Activated naive CD4-positive, alpha-beta T cell treated with anti-CD3 and anti-CD28 coated beads for 36 hours (primary cell): Measurements from ENCODE around the gene SEC31A. TPM values are rescaled to one million over a fixed set of nuclear protein-coding genes. Genes with fewer than 3 reads are reported as not detected.
"Not testable (repeated sequence)": the region's sequence is repeated elsewhere in the genome, so short reads cannot be mapped to it uniquely, and the experiment has no call there.

Experiments
- CTCF ChIA-PET: fragments of 350-600 bp; sonication (Branson Sonifier 250); formaldehyde crosslinking; loops from one replicate; lab custom pipeline; 2021; ENCODE audit warnings: antibody characterized with exemption; lab: Charles Lee
- DNase-seq: peaks from one replicate; pipeline ENCODE4 v3.0.0-alpha.2; 2020
- H3K27ac Mint-ChIP-seq: one replicate; pipeline ENCODE4 v1.8.0; 2021; ENCODE audit warnings: mild to moderate bottlenecking, mixed read lengths
- H3K27me3 Mint-ChIP-seq: one replicate; pipeline ENCODE4 v1.8.0; 2021; ENCODE audit warnings: low read depth, mixed read lengths
- H3K36me3 Mint-ChIP-seq: one replicate; pipeline ENCODE4 v1.8.0; 2021; ENCODE audit warnings: low read depth, mixed read lengths
- H3K4me1 Mint-ChIP-seq: one replicate; pipeline ENCODE4 v1.8.0; 2021; ENCODE audit warnings: low read depth, mixed read lengths
- H3K4me3 Mint-ChIP-seq: one replicate; pipeline ENCODE4 v1.8.0; 2021; ENCODE audit warnings: mild to moderate bottlenecking, moderate library complexity, mixed read lengths
- H3K9me3 Mint-ChIP-seq: one replicate; pipeline ENCODE4 v1.8.0; 2021; ENCODE audit warnings: mixed read lengths
- intact Hi-C: fragments of 100-400 bp; cut with micrococcal nuclease; formaldehyde crosslinking; loops from one replicate; pipeline ENCODE4 v1.15.1; 2023
- total RNA-seq, 2 experiments: library from RNA; stranded (reverse); gene quantifications; one replicate each; pipeline ENCODE4 v1.2.3, GENCODE V29; 2021

The SEC31A gene
- total RNA-seq, 2 experiments from 2014 or later, result 85.1 to 85.7 TPM

- CTCF ChIA-PET, result no interaction called here
- Mint-ChIP-seq H3K36me3 (peaks cover 26% of the 10 kb centered on the region), H3K27me3 (no peaks in the 10 kb centered on the region), H3K4me3 (peak overlapping the region; percentile 81), H3K27ac (peak overlapping the region; percentile 89), H3K9me3 (no peaks in the 10 kb centered on the region), H3K4me1 (peaks cover 48% of the 10 kb centered on the region)
- no peak for DNase-seq
- intact Hi-C loops, result loop anchor here (1.0 to 2.0 kb wide), 8 partner anchors 8 to 461 kb away; partner anchors contain the start of genes COPS4, ENOPH1, HNRNPDL and THAP9
Observed at GRCh38 chr4:82891707-82892466, 934 bp upstream of the SEC31A start.

GRCh38 chr4:82890528-82890900, 439 bp downstream of the SEC31A start:
- H3K27me3 Mint-ChIP-seq, result no peaks in the 10 kb centered on the region
- no peaks in the 10 kb centered on the region for H3K9me3 Mint-ChIP-seq
- CTCF ChIA-PET, result interaction anchor here (0.9 to 1.4 kb wide), 2 partner anchors 38 to 49 kb away, joined by 3 read pairs; no protein-coding TSS in a partner anchor
- H3K4me1 Mint-ChIP-seq, result peaks cover 52% of the 10 kb centered on the region
- DNase-seq, result no peak
- peaks cover 18% of the 10 kb centered on the region for H3K36me3 Mint-ChIP-seq
- peak overlapping the region; percentile 81 for H3K4me3 Mint-ChIP-seq
- intact Hi-C loops, result loop anchor here (2.0 kb wide), 4 partner anchors 14 to 460 kb away; partner anchors contain the start of genes ENOPH1 and HNRNPDL
- peak overlapping the region; percentile 89 for H3K27ac Mint-ChIP-seq

GRCh38 chr4:82889287-82889686, 1.7 kb downstream of the SEC31A start:
- Mint-ChIP-seq H3K27me3 (no peaks in the 10 kb centered on the region), H3K4me3 (peak overlapping the region; percentile 81), H3K4me1 (peaks cover 53% of the 10 kb centered on the region), H3K36me3 (peaks cover 10% of the 10 kb centered on the region), H3K9me3 (no peaks in the 10 kb centered on the region), H3K27ac (no peak overlapping the region)
- CTCF ChIA-PET, result interaction anchor here (0.7 to 1.2 kb wide), 3 partner anchors 10 to 37 kb away, joined by 3 to 6 read pairs (median 3); no protein-coding TSS in a partner anchor
- DNase-seq, result no peak
- intact Hi-C loops, result no loop called here

GRCh38 chr4:82886147-82886942, 4.6 kb downstream of the SEC31A start:
- Mint-ChIP-seq H3K4me1 (peaks cover 41% of the 10 kb centered on the region), H3K4me3 (no peak overlapping the region), H3K9me3 (no peaks in the 10 kb centered on the region), H3K36me3 (peaks cover 4% of the 10 kb centered on the region), H3K27ac (no peak overlapping the region), H3K27me3 (no peaks in the 10 kb centered on the region)
- intact Hi-C loops, result no loop called here
- CTCF ChIA-PET, result interaction anchor here (0.6 to 1.1 kb wide), 3 partner anchors 21 to 149 kb away, joined by 3 to 5 read pairs (median 3); no protein-coding TSS in a partner anchor
- DNase-seq, result no peak

- Mint-ChIP-seq H3K9me3 (no peaks in the 10 kb centered on the region), H3K36me3 (peaks cover 8% of the 10 kb centered on the region), H3K4me1 (peaks cover 41% of the 10 kb centered on the region), H3K27ac (no peak overlapping the region), H3K4me3 (no peak overlapping the region), H3K27me3 (no peaks in the 10 kb centered on the region)
- DNase-seq, result no peak
- intact Hi-C loops, result no loop called here
- CTCF ChIA-PET, result interaction anchor here (0.9 to 1.0 kb wide), 2 partner anchors 12 to 20 kb away, joined by 3 to 5 read pairs; no protein-coding TSS in a partner anchor
Observed at GRCh38 chr4:82885410-82885809, 5.5 kb downstream of the SEC31A start.

GRCh38 chr4:82868572-82868971, 22.4 kb downstream of the SEC31A start:
- Mint-ChIP-seq H3K27me3 (no peaks in the 10 kb centered on the region), H3K9me3 (no peaks in the 10 kb centered on the region), H3K4me3 (no peak overlapping the region), H3K4me1 (peaks cover 28% of the 10 kb centered on the region), H3K36me3 (peaks cover 37% of the 10 kb centered on the region), H3K27ac (no peak overlapping the region)
- CTCF ChIA-PET, result no interaction called here
- no peak for DNase-seq
- intact Hi-C loops, result no loop called here

GRCh38 chr4:82866706-82867385, 24.1 kb downstream of the SEC31A start:
- no peaks in the 10 kb centered on the region for H3K27me3 Mint-ChIP-seq
- no peak for DNase-seq
- H3K4me1 Mint-ChIP-seq, result peaks cover 28% of the 10 kb centered on the region
- no peaks in the 10 kb centered on the region for H3K9me3 Mint-ChIP-seq
- peaks cover 38% of the 10 kb centered on the region for H3K36me3 Mint-ChIP-seq
- H3K27ac Mint-ChIP-seq, result no peak overlapping the region
- intact Hi-C loops, result no loop called here
- CTCF ChIA-PET, result interaction anchor here (1.3 kb wide), 1 partner anchor 22 kb away, joined by 3 read pairs; no protein-coding TSS in a partner anchor
- no peak overlapping the region for H3K4me3 Mint-ChIP-seq

GRCh38 chr4:82866033-82866432, 24.9 kb downstream of the SEC31A start:
- H3K27me3 Mint-ChIP-seq, H3K4me3 Mint-ChIP-seq, intact Hi-C loops, H3K9me3 Mint-ChIP-seq: not testable (repeated sequence)
- H3K36me3 Mint-ChIP-seq, result peaks cover 38% of the 10 kb centered on the region
- DNase-seq, result peak; percentile 23
- CTCF ChIA-PET, result interaction anchor here (0.6 to 1.3 kb wide), 4 partner anchors 20 to 431 kb away, joined by 3 to 5 read pairs (median 4); no protein-coding TSS in a partner anchor
- H3K27ac Mint-ChIP-seq, result peak overlapping the region; percentile 69
- peaks cover 28% of the 10 kb centered on the region for H3K4me1 Mint-ChIP-seq

GRCh38 chr4:82865592-82865991, 25.4 kb downstream of the SEC31A start:
- peak; percentile 27 for DNase-seq
- no peaks in the 10 kb centered on the region for H3K9me3 Mint-ChIP-seq
- H3K27me3 Mint-ChIP-seq, result no peaks in the 10 kb centered on the region
- H3K27ac Mint-ChIP-seq, result no peak overlapping the region
- H3K4me3 Mint-ChIP-seq, result no peak overlapping the region
- peaks cover 28% of the 10 kb centered on the region for H3K4me1 Mint-ChIP-seq
- intact Hi-C loops, result loop anchor here (1.0 to 2.0 kb wide), 3 partner anchors 25 to 40 kb away; partner anchors contain the start of genes SEC31A and THAP9
- CTCF ChIA-PET, result interaction anchor here (0.6 to 1.3 kb wide), 4 partner anchors 20 to 431 kb away, joined by 3 to 5 read pairs (median 4); no protein-coding TSS in a partner anchor
- peaks cover 34% of the 10 kb centered on the region for H3K36me3 Mint-ChIP-seq

GRCh38 chr4:82864336-82864979, 26.5 kb downstream of the SEC31A start:
- no peak overlapping the region for H3K4me3 Mint-ChIP-seq
- H3K27ac Mint-ChIP-seq, result peak overlapping the region; percentile 9
- H3K36me3 Mint-ChIP-seq, result peaks cover 34% of the 10 kb centered on the region
- no peaks in the 10 kb centered on the region for H3K27me3 Mint-ChIP-seq
- peak; percentile 16 for DNase-seq
- H3K9me3 Mint-ChIP-seq, result no peaks in the 10 kb centered on the region
- CTCF ChIA-PET, result interaction anchor here (0.7 to 1.0 kb wide), 2 partner anchors 22 kb away, joined by 3 to 6 read pairs; no protein-coding TSS in a partner anchor
- peaks cover 28% of the 10 kb centered on the region for H3K4me1 Mint-ChIP-seq
- intact Hi-C loops, result loop anchor here (2.0 kb wide), 1 partner anchor 26 kb away; the partner anchor contains the start of gene SEC31A

GRCh38 chr4:82861529-82861928, 29.4 kb downstream of the SEC31A start:
- H3K4me1 Mint-ChIP-seq, result peaks cover 20% of the 10 kb centered on the region
- H3K27ac Mint-ChIP-seq, result no peak overlapping the region
- no peak for DNase-seq
- H3K4me3 Mint-ChIP-seq, result no peak overlapping the region
- no peaks in the 10 kb centered on the region for H3K9me3 Mint-ChIP-seq
- CTCF ChIA-PET, result interaction anchor here (0.9 to 1.4 kb wide), 3 partner anchors 8 to 11 kb away, joined by 3 to 4 read pairs (median 3); no protein-coding TSS in a partner anchor
- H3K36me3 Mint-ChIP-seq, result peaks cover 20% of the 10 kb centered on the region
- H3K27me3 Mint-ChIP-seq, result no peaks in the 10 kb centered on the region
- intact Hi-C loops, result no loop called here
